ENCODE results near the gene HOXC11. TPM values are rescaled to one million over a fixed set of nuclear protein-coding genes. Genes with fewer than 3 reads are reported as not detected.

The HOXC11 gene
- total RNA-seq, 4 donors from 2014 or later: not detected

DNA sequence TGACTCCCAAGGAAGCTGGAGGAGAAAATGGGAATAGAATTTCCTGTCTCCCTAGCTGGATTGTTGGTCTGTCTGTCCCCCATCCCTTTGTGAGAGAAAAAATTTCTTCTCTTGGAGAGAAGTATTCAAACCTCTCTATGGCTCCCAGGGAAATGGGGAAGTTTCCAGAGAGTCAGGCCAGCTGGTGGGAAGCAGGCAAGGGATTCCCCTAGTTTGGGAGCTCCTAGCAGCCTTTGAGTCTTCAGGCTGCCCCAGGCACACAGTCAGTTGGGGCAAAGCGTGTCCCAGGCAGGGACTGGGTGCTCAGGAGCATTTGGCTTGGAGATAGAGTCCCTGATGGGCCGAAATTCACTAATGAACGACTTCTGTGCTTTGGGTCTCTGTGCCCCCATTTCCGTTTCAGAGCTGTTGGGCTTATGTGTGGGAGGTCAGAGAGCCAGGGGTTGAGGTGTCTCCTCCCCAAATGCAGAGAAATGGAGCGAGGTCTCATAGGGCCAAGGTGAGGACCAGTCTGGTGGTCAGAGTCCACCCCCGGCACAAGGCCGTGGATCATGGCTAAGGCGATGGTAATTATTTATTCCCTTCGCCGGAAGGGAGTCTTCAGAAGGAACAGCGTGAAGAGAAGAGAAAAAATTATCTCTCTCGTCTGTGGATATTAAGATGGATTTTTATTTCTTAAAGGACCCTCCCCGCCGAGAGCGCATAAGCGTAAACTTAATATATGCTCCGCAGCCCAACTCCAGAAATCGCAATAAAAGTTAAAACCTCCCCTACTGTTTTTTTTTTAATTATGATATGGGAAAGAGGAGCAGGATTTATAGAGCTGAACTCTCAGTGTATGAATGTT is 20.5 kb downstream of the HOXC11 start:
- Histone ChIP-seq H3K27me3 (peaks cover 100% of the 10 kb centered on the region), H3K9me3 (no peaks in the 10 kb centered on the region), H3K4me1 (peaks cover 16 to 31% (median 23%) of the 10 kb centered on the region in 4 donors), H3K27ac (no peak overlapping the region), H3K4me3 (no peak overlapping the region), H3K36me3 (no peaks in the 10 kb centered on the region)
- TF ChIP-seq, protein P1, sequence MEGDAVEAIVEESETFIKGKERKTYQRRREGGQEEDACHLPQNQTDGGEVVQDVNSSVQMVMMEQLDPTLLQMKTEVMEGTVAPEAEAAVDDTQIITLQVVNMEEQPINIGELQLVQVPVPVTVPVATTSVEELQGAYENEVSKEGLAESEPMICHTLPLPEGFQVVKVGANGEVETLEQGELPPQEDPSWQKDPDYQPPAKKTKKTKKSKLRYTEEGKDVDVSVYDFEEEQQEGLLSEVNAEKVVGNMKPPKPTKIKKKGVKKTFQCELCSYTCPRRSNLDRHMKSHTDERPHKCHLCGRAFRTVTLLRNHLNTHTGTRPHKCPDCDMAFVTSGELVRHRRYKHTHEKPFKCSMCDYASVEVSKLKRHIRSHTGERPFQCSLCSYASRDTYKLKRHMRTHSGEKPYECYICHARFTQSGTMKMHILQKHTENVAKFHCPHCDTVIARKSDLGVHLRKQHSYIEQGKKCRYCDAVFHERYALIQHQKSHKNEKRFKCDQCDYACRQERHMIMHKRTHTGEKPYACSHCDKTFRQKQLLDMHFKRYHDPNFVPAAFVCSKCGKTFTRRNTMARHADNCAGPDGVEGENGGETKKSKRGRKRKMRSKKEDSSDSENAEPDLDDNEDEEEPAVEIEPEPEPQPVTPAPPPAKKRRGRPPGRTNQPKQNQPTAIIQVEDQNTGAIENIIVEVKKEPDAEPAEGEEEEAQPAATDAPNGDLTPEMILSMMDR (IDR thresholded peaks at IDR 0.05): no peak
- TF ChIP-seq EP300 (IDR thresholded peaks at IDR 0.05; ENCODE audit: low read depth) (no peak), POLR2AphosphoS5 (IDR thresholded peaks at IDR 0.05) (no peak), POLR2A (IDR thresholded peaks at IDR 0.05) (no peak)
- no peak for DNase-seq
- WGBS, 2 donors (ENCODE audit: low coverage in 1 of 2): 60 to 62% methylated on average over 10 to 18 of the region's 18 CpGs
- intact Hi-C loops (cut with DNase I; ENCODE audit: low total_unique reads) (no loop called here), in situ Hi-C loops (cut with MboI; ENCODE audit: low pct_ligation_motif_present in 1 of 4, low pct_unique_long_range_greater_than_20kb in 1 of 4, low sequenced_read_pairs in 3 of 4) (loop anchor here in 1 of 4 donors (25.0 kb wide), 1 partner anchor 206 kb away; no protein-coding TSS in a partner anchor)

DNA sequence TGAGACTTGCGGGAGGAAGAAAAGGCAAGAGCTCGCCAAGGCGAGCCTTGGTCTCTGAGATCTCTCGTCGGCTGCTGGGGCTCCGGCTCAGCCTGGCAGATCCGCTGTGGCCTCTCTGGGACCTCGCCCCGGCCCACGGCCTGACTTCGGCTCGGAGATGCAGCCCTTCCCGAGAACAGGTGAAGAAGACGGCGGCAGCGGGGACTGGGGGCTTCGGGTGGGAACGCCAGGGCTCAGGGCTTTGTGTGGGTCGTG is 21.0 kb downstream of the HOXC11 start:
- in situ Hi-C loops (cut with MboI; ENCODE audit: low pct_ligation_motif_present in 1 of 4, low pct_unique_long_range_greater_than_20kb in 1 of 4, low sequenced_read_pairs in 3 of 4): loop anchor here in 1 of 4 donors (25.0 kb wide), 1 partner anchor 207 kb away; no protein-coding TSS in a partner anchor
- H3K27me3 ChIP-seq: peaks cover 100% of the 10 kb centered on the region
- WGBS, 2 donors (ENCODE audit: low coverage in 1 of 2): 20 to 45% methylated on average over 4 to 19 of the region's 19 CpGs
- TF ChIP-seq, protein P1 (IDR thresholded peaks at IDR 0.05): no peak
- no peak for TF ChIP-seq POLR2AphosphoS5 (IDR thresholded peaks at IDR 0.05)
- no peak for TF ChIP-seq POLR2A (IDR thresholded peaks at IDR 0.05)
- no peak for TF ChIP-seq EP300 (IDR thresholded peaks at IDR 0.05; ENCODE audit: low read depth)
- H3K27ac ChIP-seq: no peak overlapping the region
- no peak overlapping the region for H3K4me3 ChIP-seq
- DNase-seq: no peak
- no peaks in the 10 kb centered on the region for H3K36me3 ChIP-seq
- H3K4me1 ChIP-seq: peaks cover 16 to 31% (median 23%) of the 10 kb centered on the region in 4 donors
- intact Hi-C loops (cut with DNase I; ENCODE audit: low total_unique reads): no loop called here
- H3K9me3 ChIP-seq: no peaks in the 10 kb centered on the region

DNA sequence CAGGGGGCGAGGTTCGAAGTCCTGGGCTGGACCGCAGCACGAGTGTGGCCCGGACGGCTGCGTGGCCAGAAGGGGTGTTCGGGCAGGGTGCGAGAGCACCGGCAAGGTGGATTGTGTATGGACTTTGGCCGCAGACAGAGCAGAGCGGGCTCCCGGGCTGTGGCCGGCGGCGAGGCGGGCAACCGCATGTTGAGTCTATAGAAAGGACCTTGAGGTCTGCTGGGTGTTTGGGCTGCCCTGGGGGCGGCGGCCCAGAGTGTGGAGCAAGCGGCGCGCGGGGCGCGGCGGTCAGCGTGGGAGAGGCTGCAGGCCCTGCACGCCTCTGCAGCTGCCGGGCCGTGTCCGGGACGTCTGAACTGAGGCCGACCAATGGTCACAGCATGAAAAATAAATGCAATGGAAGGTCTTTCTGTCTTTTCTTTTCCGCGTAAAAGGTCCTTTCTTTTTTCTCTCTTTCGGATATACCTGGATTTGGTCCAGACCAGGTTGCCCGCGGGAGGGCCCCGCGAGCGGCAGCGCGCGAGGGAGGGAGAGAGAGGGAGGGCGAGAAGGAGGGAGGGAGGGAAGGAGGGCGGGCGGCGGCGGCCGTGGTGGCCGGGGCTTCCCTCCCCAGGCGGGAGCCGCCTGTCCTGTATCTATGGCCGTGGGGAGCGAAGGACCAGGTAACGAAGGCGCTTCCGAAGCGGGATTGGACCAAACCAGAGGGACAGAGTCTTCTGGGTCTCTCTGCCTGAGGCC is 21.5 kb downstream of the HOXC11 start:
- peaks cover 16 to 32% (median 23%) of the 10 kb centered on the region in 4 donors for H3K4me1 ChIP-seq
- H3K27ac ChIP-seq: no peak overlapping the region
- no peaks in the 10 kb centered on the region for H3K36me3 ChIP-seq
- WGBS, 2 donors (ENCODE audit: low coverage in 1 of 2): 0 to 10% methylated on average over 10 to 33 of the region's 60 CpGs
- H3K27me3 ChIP-seq: peaks cover 100% of the 10 kb centered on the region
- peak overlapping the region in 1 of 4 donors; percentile 53 for H3K4me3 ChIP-seq
- in situ Hi-C loops (cut with MboI; ENCODE audit: low pct_ligation_motif_present in 1 of 4, low pct_unique_long_range_greater_than_20kb in 1 of 4, low sequenced_read_pairs in 3 of 4): loop anchor here in 1 of 4 donors (25.0 kb wide), 1 partner anchor 207 kb away; no protein-coding TSS in a partner anchor
- intact Hi-C loops (cut with DNase I; ENCODE audit: low total_unique reads): no loop called here
- no peak for DNase-seq
- TF ChIP-seq, protein P1 (IDR thresholded peaks at IDR 0.05): no peak
- no peaks in the 10 kb centered on the region for H3K9me3 ChIP-seq

DNA sequence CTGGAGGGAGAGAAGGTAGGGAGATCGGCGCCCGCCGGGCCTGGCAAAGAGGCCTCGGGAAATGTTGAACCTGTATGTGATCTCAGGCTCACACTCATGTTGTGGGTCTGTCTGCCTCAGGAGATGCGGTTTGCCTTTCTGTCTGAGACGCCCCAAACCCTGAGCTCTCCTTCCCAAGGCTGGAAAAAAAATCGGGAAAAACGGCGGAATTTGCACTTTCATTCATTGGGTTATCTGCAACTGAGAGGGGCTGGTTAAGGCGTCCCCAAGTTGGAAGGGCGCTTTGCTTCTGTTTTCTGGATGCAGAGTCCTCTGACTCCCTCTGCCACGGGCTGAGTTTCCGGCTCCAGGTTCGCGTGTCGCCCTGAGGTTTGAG is 22.1 kb downstream of the HOXC11 start:
- intact Hi-C loops (cut with DNase I; ENCODE audit: low total_unique reads): no loop called here
- WGBS, 2 donors (ENCODE audit: low coverage in 1 of 2): 6% methylated on average over 17 of the region's 17 CpGs; no CpG with 5 or more reads in 1 of the 2 donors
- TF ChIP-seq, protein P1 (IDR thresholded peaks at IDR 0.05): no peak
- TF ChIP-seq POLR2AphosphoS5 (IDR thresholded peaks at IDR 0.05) (no peak), EP300 (IDR thresholded peaks at IDR 0.05; ENCODE audit: low read depth) (no peak), POLR2A (IDR thresholded peaks at IDR 0.05) (no peak)

More for the DNA sequence above, 22.1 kb downstream of the HOXC11 start:
- Histone ChIP-seq H3K36me3 (no peaks in the 10 kb centered on the region), H3K4me3 (peak overlapping the region in 1 of 4 donors; percentile 53), H3K27ac (no peak overlapping the region), H3K9me3 (no peaks in the 10 kb centered on the region), H3K4me1 (peaks cover 17 to 37% (median 28%) of the 10 kb centered on the region in 4 donors), H3K27me3 (peaks cover 100% of the 10 kb centered on the region)
- DNase-seq: no peak
- in situ Hi-C loops (cut with MboI; ENCODE audit: low pct_ligation_motif_present in 1 of 4, low pct_unique_long_range_greater_than_20kb in 1 of 4, low sequenced_read_pairs in 3 of 4): loop anchor here in 1 of 4 donors (25.0 kb wide), 1 partner anchor 208 kb away; no protein-coding TSS in a partner anchor

All from transverse colon (tissue), 4 donors.